HG03039 (cell line): ENCODE results near the gene SENP6.
"Not testable (repeated sequence)": the region's sequence is repeated elsewhere in the genome, so short reads cannot be mapped to it uniquely, and the experiment has no call there.

Experiments used
- ATAC-seq: cut with Tn5 transposase; IDR thresholded peaks from one replicate; pipeline ENCODE4 v1.9.1; 2021; ENCODE audit warnings: mild to moderate bottlenecking, moderate library complexity; ENCODE audit not compliant: unreplicated experiment

The SENP6 gene

DNA sequence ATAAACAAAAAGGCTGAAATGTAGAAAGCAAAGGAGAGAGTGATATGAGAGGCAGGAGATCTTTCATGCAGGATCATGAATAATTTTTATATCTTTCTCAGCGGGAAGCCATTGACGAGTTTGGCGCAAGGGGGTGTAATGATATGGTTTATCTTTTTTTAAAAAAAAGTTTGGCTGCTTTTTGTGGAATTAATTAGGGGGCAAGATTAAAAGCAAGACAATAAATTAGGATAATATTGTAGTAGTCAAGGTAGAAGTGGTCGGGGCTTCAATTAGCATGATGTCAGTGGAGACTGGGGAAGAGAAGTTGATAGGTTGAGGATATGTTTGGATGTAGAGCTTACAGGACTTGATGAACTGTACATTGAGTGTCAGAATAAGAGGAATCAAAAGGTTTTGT, 4.0 kb downstream of the SENP6 start:
- ATAC-seq: no peak

DNA sequence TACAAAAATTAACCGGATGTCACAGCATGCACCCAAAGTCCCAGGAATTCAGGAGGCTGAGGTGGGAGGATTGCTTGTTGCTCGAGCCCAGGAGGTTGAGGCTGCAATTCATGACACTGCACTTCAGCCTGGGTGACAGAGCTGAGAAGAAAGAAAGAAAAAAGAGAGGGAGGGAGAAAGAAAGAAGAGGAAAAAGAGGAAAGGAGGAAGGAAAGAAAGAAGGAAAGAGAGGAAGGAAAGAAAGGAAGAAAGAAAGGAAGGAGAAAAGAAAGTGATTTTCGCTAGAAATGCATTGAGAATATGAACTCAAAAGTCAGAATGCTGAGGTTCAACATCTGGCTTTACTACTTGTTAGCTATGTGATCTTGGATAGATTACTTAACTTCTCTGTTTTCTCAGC, 6.6 kb downstream of the SENP6 start:
- ATAC-seq: no peak

DNA sequence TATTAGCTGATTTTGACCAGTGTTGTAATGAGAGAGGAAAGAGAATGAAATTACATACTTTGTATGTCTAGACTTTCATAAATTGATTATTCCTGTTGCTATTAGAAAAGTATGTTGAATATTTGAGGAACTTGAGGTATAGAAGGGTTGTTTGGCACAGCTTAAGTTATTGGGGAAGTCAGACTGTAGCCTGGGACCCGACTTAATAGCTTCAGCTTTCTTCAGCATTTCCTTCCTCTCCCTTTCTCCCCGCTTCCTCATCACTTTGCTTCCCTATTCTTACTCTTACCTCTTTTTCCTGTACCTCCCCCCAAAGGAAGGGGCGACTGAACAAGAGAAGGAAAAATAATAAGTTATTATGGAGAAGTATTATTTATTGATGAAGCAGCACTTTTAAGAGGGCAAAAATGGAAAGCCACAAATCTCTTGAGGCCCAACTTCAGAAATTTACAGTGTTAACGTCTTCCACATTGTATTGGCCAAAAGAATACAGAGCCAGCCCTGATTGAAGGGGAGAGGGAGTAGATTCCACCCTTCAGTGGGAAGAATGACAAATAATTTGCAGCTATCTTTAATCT, 7.4 kb downstream of the SENP6 start:
- ATAC-seq: no peak

DNA sequence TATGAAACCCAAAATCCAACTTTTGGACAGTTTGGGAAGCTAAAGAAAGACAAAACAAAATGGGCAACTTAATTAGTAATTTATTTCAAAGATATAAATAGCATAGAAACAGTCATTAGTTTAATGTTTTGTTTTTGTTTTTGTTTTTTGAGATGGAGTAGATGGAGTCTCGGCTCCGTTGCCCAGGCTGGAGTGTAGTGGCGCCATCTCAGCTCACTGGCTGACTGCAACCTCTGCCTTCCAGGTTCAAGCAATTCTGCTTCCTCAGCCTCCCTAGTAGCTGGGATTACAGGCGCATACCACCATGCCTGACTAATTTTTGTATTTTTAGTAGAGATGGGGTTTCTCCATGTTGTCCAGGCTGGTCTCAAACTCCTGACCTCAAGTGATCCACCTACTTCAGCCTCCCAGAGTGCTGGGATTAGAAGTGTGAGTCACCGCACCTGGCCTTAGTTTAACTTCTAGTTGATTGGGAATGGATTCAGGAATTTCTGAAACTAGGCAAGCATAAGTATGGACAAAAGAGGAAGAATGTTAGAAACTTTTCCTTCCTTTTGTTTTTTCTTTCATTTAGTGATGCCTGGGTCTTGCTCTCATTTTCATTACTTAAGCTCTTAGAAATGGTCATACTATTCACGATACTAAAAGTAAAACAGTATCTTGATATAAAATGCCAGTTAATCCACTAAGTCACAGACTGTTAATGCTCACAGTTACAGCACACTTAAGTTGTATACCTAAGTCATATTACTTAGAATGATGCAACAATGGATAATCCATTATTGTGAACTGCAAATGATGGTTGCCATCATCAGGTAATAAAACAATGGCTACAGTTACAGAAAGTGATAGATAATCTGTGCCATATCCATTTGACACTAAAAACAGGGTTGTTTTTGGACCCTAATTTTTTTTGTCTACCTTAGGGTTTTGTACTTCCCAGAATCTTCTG, 8.2 kb downstream of the SENP6 start:
- ATAC-seq: no peak

DNA sequence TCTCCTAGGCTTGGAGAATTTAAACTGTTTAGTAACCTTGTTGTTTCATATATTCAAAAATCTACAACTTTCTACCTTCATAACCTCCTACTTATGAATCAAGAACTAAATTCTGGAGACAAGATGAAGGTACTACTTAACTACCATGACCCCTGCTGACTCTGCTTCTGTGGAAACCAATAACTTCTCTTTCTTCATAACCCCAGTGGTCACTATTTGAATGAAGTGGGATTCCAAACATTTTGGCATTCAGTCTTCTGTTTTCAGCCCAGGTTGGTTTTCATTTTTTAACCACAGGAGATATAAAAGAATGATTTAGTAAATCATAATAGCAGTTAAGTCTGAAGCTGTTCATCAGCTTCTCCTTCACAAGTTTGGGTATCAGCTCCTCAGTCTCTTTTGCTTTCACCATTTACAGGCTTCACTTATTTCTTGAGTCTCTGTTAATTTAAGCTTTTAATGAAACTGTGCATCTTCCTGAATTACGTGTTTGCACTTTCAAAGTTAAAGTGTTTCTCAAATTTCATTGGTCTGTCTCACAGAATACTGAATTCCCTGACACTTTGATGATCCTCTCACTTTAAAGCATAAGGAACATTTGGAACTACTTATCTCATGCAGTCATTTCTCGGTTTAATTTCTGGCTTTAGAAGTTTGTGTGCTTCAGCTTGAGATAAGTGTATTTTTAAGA, 9.5 kb downstream of the SENP6 start:
- ATAC-seq: no peak

DNA sequence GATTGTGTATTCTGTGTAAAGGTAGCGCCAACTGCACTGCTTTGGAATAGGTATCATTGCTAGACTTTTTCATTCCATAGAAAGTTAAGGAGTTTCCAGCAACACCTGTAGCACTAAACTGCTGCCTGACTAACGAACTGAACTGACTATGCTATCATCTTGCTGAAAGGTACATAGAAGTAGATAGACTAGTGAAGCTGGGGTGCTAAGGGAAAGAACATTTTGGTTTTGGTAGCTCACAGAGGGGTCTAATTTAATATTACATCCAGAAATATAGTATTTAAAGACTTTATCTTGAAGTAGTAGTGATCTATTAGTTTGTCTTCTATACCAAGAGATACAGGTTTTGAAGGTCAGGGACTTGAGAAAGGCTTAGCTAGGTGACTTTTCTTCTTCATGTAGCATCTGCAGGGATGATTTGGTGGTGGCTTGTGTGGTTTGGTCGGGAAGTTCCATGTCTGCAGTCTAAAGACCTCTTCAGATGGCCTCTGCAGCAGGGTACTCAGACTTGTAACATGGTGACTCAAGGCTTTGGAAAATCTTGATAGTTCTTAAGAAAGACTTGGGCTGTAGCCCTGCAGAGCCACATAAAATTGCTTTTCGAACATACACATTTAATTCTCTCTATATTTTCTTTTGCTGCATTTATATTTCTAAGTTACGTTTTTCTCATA, 10.2 kb downstream of the SENP6 start:
- ATAC-seq: peak; percentile 58

DNA sequence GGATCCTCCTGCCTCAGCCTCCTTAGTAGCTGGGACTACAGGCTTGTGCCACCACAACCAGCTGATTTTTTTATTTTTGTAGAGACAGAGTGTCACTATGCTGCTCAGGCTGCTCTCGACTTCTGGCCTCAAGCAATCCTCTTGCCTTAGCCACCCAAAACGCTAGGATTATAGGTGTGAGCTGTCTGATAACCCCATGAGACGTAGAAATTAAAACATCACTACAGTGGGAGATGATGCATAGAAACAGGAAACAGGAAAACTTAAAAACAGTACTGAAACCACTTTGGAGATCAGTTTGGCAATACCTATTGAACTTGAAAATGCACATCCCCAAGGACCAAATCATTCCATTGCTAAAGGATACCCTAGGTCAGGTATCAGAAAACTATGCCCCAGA, 10.8 kb downstream of the SENP6 start:
- no peak for ATAC-seq

DNA sequence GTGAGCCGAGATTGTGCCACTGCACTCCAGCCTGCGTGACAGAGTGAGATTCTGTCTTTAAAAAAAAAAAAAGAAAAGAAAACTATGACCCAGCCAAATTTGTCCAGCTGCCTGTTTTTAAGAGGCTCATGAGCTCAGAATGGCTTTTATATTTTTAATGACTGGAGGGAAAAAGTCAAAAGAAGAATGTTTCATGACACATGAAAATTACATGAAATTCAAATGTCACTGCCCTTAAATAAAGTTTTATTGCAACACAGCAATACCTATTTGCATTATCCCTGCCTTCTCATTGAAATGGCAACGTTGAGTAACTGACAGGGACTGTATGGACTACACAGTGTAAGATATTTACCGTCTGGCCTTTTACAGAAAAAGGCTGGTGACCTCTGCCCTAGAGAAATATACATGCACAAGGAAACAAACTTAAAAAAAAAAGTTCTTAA, 11.4 kb downstream of the SENP6 start:
- ATAC-seq: no peak

DNA sequence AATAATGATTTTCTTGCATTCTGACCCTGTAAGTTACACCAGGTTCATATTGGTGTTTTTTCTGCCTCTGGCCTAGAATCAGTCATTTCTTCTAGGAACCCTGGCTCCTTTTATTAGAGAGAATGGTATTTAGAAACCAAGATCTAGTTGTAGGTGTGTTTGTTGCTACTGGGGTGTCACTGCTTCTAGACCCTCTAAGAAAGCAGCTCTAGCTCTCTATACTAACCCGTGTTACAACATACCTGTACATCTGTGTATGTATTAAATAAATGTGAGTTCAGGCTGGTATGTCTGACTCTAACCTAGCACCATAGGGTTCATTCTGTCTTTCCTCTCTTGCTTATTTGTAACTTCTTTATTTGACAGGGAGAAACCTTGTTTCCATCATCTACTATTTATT, 16.8 kb downstream of the SENP6 start:
- no peak for ATAC-seq

DNA sequence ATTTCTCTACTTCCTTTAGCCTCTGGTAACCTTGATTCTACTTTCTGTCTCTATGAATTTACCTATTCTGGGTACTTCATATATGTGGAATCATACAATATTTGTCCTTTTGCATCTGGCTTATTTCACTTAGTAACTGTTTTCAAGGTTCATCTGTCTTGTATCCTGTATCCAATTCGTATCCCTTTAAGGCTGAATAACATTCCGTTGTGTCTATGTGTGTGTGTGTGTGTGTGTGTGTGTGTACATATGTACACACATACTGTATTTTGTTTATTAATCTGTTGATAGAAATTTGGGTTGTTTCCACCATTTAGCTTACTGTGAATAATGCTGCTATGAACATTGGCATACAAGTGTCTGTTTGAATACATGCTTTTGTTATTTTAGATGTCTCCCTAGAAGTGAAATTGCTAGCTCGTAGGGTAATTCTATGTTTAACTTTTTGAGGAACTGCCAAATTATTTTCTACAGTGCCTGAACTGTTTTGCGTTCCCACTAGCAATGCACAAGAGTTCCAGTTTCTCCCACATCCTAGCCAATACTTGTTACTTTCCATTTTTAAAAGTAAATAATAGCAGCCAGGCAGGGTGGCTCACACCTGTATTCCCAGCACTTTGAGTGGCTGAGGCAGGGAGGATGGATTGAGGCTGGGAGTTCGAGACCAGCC, 17.7 kb downstream of the SENP6 start:
- no peak for ATAC-seq

DNA sequence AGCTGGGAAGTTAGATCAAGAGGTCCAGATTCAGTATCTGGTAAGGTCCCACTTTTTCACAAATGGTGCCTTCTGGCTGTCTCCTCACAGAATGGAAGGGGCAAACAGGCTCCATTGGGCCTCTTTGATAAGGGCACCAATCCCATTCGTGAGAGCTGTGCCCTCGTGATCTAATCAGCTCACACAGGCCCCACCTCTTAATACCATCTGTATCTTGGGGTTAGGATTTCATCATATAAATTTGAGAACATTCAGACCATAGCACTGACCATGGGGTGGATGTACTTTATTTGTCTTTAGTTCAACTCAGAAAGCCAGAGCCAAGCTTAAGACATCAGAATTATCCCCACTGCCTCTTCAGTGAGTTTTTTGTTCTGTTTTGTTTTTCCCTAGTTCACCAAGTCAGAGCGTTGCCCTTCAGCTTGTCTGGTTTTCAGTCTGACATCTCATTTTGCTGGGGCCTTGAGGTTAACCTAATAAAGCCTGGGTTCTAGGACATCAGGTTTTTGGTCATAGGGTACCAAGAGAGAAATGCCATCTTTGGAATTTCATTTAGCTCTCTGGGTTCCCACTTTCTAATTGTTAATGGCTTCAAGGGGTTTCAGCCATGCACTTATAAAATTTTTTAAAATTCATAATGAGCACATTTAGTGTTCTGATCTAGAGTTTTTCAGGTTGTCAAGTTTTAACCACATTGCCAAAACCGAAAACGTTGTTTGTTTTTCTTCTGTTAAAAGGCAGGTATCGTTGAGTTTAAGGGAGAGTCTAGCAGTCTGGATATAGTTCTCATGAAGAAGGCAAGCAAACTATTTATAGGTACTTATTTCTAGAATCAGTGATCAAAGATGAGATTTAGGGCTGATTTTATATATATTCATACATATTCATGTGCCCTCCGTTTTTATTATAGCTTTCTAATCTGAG, 19.0 kb downstream of the SENP6 start:
- ATAC-seq: no peak

DNA sequence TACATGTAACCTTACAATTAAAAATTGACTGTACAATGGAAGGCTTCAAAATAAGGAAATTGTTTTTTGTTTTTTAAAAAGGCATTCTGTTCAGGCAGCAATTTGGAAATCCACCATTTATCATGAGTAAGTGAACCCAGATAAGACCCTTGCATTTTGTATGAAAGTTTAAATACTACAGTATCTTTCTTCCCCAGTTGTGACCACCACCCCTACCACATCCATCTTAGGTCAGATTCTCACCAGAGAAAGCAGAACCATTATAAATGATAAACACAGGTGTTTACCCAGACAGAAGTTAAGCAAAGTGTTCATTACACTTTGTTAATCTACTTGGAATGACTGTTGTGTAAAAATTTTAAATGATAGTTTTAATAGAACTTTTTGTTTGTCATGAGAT, 20.2 kb downstream of the SENP6 start:
- ATAC-seq: no peak

DNA sequence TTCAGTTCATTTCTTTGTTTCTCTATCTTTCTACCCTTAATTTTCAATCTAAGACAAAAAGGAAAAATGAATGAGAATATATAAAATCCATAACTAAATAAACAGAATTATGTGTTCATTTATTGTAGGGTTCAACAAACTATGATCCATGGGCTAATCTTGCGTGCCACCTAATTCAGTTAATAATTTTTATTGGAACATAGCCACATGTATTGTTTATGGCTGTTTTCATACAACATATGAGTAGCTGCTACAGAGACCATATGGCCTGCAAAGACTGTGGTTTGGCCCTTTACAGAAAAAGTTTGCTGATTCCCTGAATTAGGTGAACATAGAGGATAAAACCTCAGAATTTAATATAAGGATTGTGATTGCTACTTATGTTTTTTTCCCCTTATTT, 21.8 kb downstream of the SENP6 start:
- no peak for ATAC-seq

DNA sequence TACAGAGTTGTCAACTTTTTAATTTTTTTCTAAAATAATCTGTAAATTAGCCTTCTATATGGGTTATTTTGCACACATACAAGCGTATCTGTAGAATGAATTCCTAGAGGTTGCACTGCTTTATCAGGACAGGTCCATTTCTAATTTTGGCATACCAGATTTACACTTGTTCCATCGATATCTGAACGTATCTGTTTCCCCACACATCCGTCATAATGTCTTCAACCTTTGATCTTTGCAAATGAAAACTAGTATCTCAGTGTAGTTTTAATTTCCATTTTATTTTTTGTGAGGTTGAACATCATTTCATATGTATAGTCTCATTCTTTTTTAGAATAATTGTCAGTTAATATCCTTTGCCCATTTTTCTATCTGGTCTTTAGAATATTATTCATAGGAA, 22.7 kb downstream of the SENP6 start:
- no peak for ATAC-seq

DNA sequence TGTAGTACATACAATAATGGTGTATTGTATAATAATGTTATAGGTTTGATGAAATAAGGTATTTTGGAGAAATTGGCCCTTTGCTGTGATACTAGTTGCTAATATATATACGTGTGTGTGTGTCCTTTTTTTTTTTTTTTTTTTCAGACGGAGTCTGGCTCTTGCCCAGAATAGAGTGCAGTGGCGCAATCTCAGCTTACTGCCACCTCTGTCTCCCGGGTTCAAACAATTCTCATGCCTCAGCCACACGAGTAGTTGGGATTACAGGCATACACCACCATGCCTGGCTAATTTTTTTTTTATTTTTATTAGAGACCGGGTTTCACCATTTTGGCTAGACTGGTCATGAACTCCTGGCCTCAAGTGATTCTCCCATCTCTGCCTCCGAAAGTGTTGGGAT, 23.3 kb downstream of the SENP6 start:
- no peak for ATAC-seq

DNA sequence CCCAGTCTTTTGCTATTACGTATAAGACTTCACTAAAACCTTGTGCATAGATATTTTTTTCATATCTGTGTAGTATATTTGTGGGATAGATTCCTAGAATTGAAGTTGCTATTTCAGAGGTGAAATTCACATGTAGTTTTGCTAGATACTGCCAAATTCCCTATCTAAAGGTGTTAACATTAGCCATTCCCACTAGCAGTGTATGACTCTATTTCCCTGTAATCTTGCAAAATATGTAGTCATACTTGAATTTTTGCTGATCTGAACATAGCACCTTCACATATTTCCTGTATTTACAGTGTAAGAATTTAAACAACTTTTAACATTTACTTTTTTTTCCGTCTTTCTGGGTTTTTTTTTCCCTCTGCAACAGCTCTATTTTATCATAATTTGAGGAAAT, 24.9 kb downstream of the SENP6 start:
- no peak for ATAC-seq

DNA sequence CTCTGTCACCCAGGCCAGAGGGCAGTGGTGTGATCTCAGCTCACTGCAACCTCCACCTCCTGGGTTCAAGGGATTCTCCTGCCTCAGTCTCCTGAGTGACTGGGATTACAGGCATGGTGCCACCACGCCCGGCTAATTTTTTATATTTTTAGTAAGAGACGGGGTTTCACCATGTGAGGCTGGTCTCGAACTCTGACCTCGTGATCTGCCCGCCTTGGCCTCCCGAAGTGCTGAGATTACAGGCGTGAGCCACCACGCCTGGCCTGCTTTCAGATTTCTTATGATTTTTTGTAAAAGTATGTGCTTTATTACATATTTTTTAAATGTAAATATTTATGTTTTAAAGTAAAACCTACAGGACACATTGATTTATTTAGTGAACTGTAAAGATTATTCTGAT, 26.0 kb downstream of the SENP6 start:
- not testable (repeated sequence) for ATAC-seq

DNA sequence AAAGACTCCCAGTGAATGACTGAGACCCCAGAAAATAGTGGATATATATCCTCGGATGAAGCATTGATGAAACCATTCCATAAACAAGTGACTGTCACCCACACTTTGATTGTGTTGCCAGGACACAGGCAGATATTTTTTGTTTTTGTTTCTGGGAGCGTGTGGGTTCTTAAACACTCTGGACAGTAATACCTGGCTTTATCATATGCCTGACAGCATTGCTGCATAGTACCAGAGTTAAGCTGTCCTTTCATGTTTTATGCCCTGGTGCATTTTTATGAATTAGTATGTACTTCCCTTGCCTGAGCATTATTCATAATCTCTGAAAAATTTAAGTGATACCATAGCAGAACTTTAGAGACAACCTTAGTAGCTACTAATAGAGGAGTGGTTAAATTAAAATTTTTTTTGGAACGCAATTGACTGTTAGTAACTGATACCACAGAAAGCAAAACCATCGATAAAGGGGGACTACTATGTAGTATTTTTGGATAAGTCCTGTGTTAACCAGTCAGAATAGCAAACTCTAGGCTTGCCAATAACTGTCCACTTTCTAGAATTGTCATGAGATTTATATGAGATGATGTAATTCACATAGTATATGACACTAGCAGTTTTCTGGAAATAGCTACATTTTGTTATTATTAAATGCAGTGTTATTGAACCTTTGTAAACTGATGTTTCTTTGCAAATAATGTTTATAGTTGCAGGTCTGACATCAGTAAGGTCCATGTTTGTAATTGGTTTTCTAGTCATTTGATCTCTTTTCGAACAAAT, 30.4 kb downstream of the SENP6 start:
- ATAC-seq: no peak

DNA sequence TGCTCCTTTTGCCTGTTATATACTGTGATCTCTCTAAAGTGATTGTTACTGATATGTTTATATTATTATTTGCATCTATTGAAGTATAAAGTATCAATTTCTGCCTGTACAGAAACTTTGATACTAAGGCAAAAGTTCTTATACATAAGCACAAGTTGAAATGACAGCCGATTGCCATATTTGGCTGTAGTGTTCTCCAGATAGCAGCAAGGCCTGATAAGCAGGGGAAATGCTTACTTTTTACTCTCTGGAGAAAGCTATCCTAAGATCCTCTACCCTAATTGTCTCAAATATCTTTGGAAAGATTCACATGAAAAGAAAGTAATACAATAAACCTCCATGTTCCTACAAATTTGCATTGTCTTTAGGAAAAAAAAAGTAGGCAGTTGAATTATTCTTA, 31.4 kb downstream of the SENP6 start:
- no peak for ATAC-seq
